NCI-H2081 (cell line): ENCODE results near the gene IGSF11.
"Not testable (repeated sequence)": the region's sequence is repeated elsewhere in the genome, so short reads cannot be mapped to it uniquely, and the experiment has no call there.

Experiments
- DNase-seq, 2 experiments: peaks; one replicate each; lab custom pipeline; 2025; lab: John Stamatoyannopoulos, UW

Gene IGSF11, protein sequence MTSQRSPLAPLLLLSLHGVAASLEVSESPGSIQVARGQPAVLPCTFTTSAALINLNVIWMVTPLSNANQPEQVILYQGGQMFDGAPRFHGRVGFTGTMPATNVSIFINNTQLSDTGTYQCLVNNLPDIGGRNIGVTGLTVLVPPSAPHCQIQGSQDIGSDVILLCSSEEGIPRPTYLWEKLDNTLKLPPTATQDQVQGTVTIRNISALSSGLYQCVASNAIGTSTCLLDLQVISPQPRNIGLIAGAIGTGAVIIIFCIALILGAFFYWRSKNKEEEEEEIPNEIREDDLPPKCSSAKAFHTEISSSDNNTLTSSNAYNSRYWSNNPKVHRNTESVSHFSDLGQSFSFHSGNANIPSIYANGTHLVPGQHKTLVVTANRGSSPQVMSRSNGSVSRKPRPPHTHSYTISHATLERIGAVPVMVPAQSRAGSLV

DNA sequence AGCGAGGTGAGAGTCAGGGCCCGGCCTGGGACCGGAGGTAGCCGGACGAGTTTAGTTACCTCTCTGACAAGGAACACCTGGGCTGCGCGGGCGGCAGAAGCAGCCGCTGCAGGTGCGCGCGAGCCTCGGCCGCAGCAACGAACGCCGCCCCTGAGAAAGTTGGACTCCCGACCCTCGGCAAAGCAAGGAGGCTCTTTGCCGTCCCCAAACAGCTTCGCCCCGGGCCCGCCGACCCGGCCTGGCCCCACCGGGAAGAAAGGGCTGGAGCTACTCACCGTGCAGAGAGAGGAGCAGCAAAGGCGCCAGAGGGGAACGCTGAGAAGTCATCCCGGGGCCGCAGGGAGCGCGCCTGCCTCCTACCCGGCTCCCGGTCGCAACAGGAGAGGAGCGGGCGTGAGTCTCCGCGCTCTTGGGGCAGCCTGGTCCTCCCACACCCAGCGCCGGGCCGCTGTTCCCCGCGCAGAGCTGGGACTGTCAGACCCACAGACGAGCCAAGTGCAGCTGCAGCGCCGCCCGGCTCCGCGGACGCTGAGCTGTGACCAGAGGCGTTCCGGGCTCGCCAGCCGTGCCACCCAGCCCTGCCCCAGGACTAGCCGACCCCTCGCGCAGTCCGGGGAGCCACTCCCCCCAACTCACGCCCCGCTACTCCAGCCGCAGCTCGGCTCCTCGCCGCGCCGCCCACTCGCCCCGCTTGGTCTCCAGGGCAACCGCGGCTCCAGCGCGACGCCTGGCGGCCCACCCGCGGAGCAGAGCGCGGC is at the start of gene IGSF11:
Gene IGSF11 (minus strand): TSS at position 591 of the 758 bp plus-strand sequence. CDS start 264 bp downstream, at position 327.
- DNase-seq: peak; percentile 70 to 84

DNA sequence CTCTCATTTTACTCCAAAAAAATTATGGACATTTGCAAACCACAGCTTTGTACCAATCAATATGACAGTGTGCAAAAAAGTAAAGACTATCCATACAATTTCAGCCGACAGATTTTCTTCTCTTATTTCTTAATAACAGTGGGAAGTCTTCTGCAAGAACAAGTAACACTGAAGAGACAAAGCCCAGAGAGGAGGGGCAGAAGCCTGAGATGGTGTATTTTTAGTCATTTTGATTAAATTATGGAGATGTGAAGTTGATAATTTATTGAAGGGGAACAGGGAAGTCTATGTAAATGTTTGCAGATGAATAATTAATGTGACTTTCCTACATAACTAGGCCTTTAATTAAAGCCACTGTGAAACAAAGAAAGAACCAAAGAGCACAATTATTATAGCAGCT is 45.7 kb upstream of the IGSF11 start:
- no peak for DNase-seq

DNA sequence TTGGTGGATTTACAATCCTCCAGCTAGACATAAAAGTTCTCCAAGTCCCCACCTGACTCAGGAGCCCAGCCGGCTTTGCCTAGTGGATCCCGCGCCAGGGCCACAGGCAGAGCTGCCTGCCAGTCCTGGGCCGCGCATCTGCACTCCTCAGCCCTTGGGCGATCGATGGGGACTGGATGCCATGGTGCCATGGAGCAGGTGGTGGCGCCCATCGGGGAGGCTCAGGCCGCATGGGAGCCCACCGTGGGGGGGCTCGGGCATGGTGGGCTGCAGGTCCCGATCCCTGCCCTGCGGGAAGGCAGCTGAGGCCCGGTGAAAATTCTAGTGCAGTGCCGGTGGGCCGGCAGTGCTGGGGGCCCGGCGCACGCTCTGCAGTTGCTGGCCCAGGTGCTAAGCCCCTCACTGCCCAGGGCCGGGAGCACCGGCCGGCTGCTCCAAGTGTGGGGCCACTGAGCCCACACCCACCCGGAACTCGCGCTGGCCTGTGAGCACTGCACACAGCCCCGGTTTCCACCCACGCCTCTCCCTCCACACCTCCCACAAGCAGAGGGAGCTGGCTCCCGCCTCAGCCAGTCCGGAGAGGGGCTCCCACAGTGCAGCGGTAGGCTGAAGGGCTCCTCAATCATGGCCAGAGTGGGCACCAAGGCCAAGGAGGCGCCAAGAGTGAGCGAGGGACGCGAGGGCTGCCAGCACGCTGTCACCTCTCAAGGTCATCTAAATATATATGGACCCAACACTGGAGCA is 38.8 kb upstream of the IGSF11 start:
- no peak for DNase-seq

DNA sequence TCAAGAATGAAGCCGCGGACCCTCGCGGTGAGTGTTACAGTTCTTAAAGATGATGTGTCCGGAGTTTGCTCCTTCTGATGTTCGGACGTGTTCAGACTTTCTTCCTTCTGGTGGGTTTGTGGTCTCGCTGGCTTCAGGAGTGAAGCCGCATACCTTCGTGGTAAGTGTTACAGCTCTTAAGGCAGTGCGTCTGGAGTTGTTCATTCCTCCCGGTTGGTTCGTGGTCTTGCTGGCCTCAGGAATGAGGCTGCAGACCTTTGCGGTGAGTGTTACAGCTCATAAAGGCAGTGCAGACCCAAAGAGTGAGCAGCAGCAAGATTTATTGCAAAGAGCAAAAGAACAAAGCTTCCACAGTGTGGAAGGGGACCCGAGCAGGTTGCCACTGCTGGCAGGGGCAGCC is 37.8 kb upstream of the IGSF11 start:
- DNase-seq: not testable (repeated sequence)

DNA sequence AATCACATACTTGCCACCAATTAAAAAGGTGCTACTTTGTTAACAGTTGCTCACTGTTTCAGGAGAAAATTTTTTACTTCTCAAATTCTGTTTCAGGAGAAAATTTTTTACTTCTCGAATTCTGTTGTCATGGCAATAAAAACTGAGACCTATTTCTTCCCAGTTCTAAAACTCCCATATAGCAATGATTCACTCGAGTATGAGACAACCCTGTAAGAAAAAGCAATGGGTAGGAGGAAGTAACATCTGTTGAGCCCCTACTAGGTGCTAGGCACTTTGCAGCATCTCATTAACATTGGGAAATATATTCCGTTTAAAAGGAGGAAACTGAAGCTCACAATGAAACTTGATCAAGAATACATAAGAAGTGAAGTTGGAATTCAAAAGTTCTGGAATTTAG is 35.1 kb upstream of the IGSF11 start:
- DNase-seq: no peak

DNA sequence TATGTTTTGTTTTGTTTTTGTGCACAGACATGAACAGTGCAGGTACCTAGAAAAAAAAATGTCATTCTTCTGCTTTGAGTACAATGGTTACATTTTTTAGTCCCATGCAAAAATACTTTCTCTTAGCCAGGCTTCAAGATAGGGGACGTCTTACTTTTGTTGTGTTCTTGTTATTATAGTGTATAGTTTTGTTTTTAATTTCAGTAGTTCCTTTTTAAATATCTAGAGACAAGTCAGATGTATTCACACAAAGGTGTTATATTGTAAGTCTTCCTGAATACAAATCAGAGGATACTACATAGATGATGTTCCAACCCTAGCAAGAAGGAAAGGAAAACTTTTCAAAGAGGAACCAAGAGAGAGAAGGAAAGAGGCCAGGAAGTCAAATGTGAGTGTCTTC is 28.8 kb upstream of the IGSF11 start:
- no peak for DNase-seq

DNA sequence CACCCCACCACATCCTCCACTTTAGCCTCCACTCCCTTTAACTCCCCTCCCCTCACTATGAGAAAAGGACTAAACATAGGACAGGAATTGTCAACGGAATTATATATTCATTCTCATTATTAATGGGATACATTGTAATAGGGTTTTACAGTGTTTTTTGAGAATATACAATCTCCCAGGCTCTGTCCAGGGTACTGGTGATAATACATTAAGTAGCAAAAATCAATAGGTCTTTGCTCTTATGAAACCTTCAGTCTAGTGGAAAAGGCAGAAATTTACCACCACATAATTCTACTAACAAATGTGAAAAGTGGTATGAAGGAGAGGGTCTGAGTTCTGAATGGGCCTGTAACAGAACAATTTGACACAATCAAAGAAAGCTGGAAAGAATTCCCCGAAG is 28.2 kb upstream of the IGSF11 start:
- no peak for DNase-seq

DNA sequence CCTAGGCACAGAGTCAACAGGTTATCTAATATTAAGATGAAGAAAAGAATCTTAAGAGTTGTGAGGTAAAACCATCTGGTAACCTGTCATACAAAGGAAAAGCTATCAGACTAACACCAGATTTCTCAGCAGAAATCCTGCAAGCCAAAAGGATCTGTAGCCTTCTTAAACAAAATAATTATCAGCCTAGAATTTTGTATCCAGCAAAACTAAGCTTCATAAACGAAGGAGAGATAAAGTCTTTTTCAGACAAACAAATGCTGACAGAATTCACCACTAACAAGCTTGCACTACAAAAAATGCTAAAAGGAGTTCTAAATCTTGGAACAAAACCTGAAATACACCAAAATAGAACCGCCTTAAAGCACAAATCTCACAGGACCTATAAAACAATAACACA is 9.9 kb upstream of the IGSF11 start:
- DNase-seq: no peak

DNA sequence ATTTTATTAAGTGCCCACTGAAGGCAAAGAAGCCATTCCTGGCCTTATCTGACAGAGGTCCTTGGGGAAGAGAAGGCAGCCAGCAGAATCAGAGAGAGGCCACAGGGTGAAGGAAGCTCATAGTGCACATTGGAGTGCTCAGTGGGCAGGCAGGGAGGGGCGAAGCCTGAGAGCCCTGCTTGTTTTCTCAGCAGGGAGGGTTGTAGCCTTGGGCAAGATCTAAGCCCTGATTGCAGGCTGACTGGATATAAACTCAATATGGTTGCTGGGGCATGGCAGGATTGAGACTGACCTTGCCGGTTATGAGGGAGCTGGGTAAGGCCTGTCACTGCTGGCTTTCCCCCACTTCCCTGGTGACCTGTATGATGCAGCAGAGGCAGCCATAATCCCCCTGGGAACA is 7.5 kb upstream of the IGSF11 start:
- DNase-seq: no peak

DNA sequence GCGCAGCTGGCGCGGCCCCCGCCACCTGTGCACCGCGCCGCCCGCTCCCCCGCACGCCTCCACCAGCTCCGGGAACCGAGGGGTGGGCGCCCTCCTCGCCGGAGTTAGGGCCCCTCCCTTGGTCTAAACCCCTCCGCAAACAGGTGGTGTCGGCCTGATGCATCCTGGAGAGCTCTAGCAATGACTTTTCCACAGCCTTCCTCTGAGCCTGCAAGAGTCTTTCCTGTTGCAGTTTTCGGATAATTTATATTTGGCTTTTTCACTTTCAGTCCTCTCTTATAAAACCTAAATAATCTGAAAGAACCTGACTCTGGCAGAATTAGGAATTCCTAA is 334 bp upstream of the IGSF11 start:
- no peak for DNase-seq

DNA sequence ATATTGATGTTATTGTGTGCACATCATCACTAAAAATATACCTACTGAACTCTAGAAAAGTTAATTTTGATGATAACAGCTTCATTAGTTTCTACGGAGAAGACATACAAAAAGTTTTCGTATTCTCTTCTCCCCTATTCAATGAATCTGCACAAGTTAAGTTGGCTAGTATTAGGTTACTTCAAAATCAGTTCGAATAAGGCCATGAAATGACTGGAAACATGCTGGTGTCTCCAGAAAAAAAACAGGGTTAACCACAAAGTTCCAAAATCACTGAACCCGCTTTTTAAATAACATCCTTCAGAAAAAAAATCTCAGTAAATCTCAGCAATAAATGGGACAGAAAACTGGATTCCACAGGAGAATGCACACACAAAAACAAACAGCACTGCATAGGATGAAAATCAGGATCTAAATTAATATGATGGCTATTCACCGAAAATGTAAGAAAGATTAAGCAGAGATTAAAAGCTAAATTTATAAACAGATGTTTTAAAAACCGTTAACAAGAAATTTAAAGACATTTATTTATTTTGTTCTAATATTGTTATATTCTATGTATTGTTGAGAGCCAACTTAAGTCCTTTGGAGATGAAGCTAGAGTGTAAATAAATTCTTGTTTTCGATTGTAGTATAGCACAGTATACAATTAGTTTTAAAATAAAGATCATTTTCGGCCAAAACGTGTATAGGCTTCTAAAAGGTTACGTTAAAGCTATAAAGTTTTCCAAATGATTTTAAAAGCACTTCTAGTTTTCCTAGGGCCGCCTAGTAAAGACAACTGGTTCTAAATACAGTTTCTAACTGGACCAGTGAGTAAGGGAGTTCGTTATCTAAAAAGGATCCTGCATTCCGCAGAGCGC is 1.0 kb downstream of the IGSF11 start:
- DNase-seq: no peak

DNA sequence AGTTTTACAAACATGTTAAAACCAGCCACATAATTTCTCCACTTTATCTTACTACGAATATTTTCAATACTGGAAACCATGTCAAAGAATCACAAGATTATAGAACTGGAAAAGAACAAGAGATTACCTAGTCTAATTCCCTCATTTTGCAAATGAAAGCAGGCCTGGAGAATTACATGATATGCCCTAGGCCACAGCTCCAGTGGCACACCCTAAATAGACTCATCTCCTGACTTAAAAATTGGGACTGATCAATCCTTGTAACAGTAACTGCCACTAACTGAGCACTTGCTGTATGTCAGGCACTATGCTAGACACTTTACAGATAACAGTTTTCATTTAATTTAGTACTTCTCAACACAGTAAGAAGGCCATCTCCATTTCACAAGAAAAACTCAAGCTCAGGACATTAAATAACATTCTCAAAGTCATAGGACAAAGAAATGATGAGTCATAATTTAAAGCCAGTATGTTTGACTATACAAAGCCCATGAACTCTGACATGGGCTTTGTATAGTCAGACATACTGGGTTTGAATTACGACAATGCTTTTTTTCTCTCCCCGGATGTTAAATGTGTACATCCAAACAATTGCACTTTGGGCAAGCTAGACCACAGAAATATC is 9.4 kb downstream of the IGSF11 start:
- DNase-seq: no peak

DNA sequence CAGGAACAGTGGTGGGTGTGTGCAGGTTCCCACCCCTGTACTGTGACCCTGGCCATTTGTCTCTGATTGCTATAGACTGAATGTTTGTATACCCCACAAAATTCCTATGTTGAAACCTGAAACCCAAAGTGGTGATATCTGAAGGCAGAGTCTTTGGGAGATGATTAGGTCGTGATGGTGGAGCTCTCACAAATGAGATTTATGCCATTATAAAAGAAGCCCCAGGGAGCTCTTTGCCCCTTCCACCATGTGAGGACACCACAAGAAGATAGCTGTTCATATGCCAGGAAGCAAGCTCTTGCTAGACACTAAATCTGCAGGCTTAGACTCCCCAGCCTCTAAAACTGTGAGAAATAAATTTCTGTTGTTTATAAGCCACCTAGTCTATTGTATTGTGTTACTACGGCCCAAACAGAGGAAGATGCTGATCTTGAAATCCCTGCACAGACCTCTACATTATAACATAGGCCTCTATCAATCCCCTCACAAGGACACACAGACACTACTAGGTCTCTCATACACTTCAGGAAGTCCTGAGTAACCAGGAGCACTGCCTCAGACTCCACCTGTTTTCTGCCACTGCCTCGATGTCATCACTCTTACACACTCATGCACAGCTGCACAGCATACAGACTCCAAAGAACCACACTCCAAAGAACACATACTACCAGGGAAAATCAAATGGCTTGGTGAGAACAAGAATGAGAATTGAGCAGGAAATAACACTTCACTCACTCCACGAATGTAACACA is 14.7 kb downstream of the IGSF11 start:
- no peak for DNase-seq

DNA sequence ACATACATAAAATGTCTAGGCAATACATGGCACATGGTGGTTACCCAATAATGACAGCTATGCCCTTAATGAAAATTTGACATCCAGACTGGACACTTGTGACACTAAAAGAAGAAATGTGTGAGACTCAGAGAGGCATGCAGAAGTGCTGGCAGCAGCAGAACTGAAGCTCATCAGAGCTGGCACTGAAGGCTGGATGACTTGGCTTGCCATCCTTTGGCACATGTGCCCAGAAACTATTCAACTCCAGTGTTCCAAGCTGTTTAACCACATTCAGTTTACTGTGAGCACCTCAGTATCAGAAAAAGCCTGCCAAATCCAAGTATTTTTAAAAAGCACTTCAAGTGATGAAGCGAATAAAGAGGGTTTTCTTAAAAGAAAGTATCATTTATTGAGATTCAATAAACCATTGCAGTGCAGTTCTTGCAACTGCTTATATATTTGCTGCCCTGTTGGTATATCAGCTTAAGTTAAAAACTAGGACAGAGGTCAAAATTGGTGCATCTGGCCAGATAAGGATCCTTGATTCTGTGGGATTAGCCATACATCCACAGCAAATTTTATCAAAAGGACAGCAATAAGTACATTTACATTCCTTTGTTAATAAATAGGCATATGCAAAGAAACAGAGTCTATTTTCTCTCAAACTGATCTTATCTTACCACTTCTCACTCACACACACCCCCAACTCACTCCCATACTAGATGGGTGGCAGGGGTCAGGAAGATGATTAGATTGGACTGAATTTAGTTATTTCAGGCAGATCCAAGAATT is 15.8 kb downstream of the IGSF11 start:
- DNase-seq: no peak

DNA sequence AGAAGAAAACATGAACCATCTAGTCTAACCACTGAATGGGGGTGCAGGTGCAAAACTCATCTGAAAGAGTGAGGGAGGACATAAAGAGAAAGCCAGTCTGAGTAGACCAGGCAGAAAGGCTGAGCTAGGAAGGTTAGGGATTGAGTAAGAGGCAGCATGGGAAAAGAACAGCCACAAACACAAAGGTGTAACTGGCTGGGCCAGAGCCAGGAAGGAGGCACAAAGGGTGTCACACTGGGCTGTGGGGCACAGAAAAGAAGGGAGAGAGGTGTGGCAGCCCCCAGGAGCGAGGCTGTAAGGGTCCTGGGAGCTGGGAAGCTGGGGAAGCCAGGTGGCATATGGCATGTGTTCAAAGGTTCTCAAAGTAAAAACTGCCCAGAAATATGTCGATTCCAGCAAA is 18.7 kb downstream of the IGSF11 start:
- peak; percentile 27 to 44 for DNase-seq

DNA sequence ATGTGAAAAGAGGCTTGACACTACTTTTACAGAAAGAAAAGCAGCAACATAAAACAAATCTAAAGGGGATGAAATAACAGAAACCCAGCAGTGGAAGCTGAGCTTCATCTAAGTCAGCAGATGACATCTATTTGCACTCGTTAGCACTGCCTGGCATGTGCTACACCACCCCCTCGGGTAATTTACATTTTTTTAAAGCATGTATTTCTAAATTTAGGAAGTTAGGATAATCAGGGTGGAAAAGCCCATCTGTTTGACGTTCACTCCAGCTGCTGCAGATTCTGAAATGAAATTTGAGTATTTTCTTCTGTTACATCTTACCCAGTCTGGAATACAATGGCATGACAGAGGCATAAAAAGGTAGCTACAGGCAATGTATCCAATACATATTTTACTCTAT is 20.7 kb downstream of the IGSF11 start:
- no peak for DNase-seq

DNA sequence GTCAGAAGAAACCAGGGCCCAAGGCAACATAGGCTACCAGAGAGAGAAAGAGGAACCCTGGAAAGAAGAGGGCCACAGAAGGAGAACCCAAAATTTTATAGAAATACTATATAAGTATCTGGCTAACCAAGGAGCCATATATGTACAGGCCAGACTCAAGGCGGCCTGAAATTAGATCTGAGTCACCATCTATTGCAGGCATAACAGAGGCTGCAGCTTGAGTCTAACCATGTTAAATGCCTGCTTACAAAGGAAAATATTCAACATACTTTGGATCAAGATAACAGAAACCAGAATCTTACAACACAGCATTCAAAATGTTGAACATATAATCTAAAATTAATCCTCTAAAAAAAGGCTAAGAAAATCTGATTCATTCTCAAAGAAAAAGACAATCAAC is 23.1 kb downstream of the IGSF11 start:
- DNase-seq: no peak

DNA sequence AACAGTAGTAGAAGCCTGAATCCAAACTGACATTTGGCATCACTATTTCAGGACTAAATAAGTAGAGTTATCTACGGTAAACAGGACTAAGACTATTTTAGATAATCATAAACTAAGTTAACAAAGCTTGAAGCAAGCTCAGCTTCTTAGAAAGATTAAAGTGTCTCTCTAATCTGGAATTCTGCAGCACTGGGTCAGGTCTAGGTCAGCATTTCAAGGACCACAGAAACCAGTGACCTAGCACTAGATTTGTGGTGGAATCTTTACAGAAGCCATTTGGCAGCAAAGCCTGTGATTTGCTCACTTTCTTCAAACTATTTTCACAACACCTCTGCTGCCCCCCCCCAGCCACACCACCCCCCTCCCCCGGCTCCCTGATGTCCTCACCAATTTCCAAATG is 37.5 kb downstream of the IGSF11 start:
- no peak for DNase-seq

DNA sequence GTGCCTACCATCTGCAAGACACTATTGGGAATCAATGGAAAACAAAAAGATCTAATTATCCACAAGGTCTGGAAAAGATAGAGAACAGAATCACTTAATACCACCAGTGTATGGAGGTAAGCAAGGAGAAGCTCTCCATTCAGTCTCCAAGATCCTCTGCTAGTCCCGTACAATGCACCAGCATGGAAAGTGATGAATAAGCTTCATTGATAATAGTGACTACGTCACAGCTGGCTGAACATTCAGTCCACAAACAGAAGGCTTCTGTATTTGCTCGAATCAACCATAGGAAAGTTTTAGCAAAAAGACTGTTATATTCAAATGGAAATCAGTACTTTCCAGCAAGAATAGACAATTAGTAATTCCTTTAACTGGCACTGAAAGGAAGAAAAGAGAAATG is 42.9 kb downstream of the IGSF11 start:
- DNase-seq: no peak
